Natural killer cell (primary cell): ENCODE measurements around the gene DNAJC18. TPM values are rescaled to one million over a fixed set of nuclear protein-coding genes. Genes with fewer than 3 reads are reported as not detected.

Source experiments
- total RNA-seq, 4 donors: library from RNA; stranded (reverse); fragments of 120-200 nt in 1 of 4; gene quantifications; one replicate each; pipeline versions ENCODE4 v1.2.3 to v1.2.4, GENCODE V29; 2013 to 2022

Gene DNAJC18
- total RNA-seq, 3 donors from 2014 or later (not counting 1 experiment from before 2014, with no cell fraction given): 2.9 to 4.9 (median 3.6) TPM

Other genes starting within 250 kb of the DNAJC18 start
- 10 to 100 TPM; 16.9 to 22.5 (median 22.4) TPM for gene SIL1, start 241.2 kb downstream of the DNAJC18 start, total RNA-seq
- gene MATR3, start 145.8 kb downstream of the DNAJC18 start, total RNA-seq: 100 to 1,000 TPM; 290 to 324 (median 297) TPM
- 100 to 1,000 TPM; 105 to 126 (median 110) TPM for gene PAIP2, start 97.7 kb downstream of the DNAJC18 start, total RNA-seq
- gene SLC23A1, start 56.2 kb downstream of the DNAJC18 start, total RNA-seq: not detected
- gene MZB1, start 49.6 kb downstream of the DNAJC18 start, total RNA-seq: 10 to 100 TPM in 1 of 3 donors, 1 to 10 TPM in 2; 2.0 to 60.0 (median 2.8) TPM
- 1 to 10 TPM in 1 of 3 donors, under 1 TPM in 2; 0.91 to 1.0 (median 0.96) TPM for gene PROB1, start 44.4 kb downstream of the DNAJC18 start, total RNA-seq
- 1 to 10 TPM; 1.6 to 2.9 (median 2.7) TPM for gene SPATA24, start 35.4 kb downstream of the DNAJC18 start, total RNA-seq
- gene ECSCR, start 23.2 kb upstream of the DNAJC18 start, total RNA-seq: under 1 TPM in 1 of 3 donors, not detected in 2; 0.48 TPM
- not detected for gene SMIM33, start 31.5 kb upstream of the DNAJC18 start, total RNA-seq
- 10 to 100 TPM; 95.5 to 98.9 (median 96.6) TPM for gene STING1, start 43.2 kb upstream of the DNAJC18 start, total RNA-seq
- 100 to 1,000 TPM; 127 to 139 (median 131) TPM for gene UBE2D2, start 121.8 kb upstream of the DNAJC18 start, total RNA-seq
- 100 to 1,000 TPM in 1 of 3 donors, 10 to 100 TPM in 2; 75.6 to 124 (median 84.8) TPM for gene CXXC5, start 208.8 kb upstream of the DNAJC18 start, total RNA-seq